SKM-1 (cell line): ENCODE measurements around the gene CUL9.
"Not testable (repeated sequence)": the region's sequence is repeated elsewhere in the genome, so short reads cannot be mapped to it uniquely, and the experiment has no call there.

ENCODE experiments used
- DNase-seq: peaks from one replicate; lab custom pipeline; 2025; ENCODE audit not compliant: unreplicated experiment; lab: John Stamatoyannopoulos, UW

CUL9 gene

GRCh38 chr6:43181942-43182860 is at the start of gene CUL9:
Gene CUL9 (plus strand): TSS chr6:43182196. CDS start chr6:43184311, 2,115 bp downstream.
- peak; percentile 57 for DNase-seq

GRCh38 chr6:43138267-43138666 is 43.7 kb upstream of the CUL9 start:
- no peak for DNase-seq

- DNase-seq = not testable (repeated sequence)
Measured at GRCh38 chr6:43139973-43140372, 42.0 kb upstream of the CUL9 start.

- no peak for DNase-seq
Measured at GRCh38 chr6:43141644-43142043, 40.4 kb upstream of the CUL9 start.

GRCh38 chr6:43142101-43142500 is 39.9 kb upstream of the CUL9 start:
- DNase-seq = no peak

GRCh38 chr6:43143235-43144128 is 38.5 kb upstream of the CUL9 start:
- peak; percentile 63 for DNase-seq

- no peak for DNase-seq
Measured at GRCh38 chr6:43144879-43145278, 37.1 kb upstream of the CUL9 start.

- DNase-seq = no peak
Measured at GRCh38 chr6:43146261-43146660, 35.7 kb upstream of the CUL9 start.

- DNase-seq = no peak
Measured at GRCh38 chr6:43146709-43147688, 35.0 kb upstream of the CUL9 start.

GRCh38 chr6:43147691-43148477 is 34.1 kb upstream of the CUL9 start:
- no peak for DNase-seq

GRCh38 chr6:43149265-43149664 is 32.7 kb upstream of the CUL9 start:
- no peak for DNase-seq

- DNase-seq = no peak
Measured at GRCh38 chr6:43150051-43150751, 31.8 kb upstream of the CUL9 start.

GRCh38 chr6:43159599-43159998 is 22.4 kb upstream of the CUL9 start:
- no peak for DNase-seq

- no peak for DNase-seq
Measured at GRCh38 chr6:43163899-43164298, 18.1 kb upstream of the CUL9 start.

GRCh38 chr6:43170417-43170930 is 11.5 kb upstream of the CUL9 start:
- DNase-seq = no peak

- peak; percentile 95 for DNase-seq
Measured at GRCh38 chr6:43170931-43171706, 10.9 kb upstream of the CUL9 start, which contains the start of gene SRF. Gene SRF (plus strand): TSS chr6:43171269. CDS start chr6:43171657, 388 bp downstream.

- DNase-seq = no peak
Measured at GRCh38 chr6:43171707-43172103, 10.3 kb upstream of the CUL9 start.
